IMR-90 (cell line): ENCODE measurements around the gene DDAH2.

Experiments used
- CTCF ChIP-seq: conservative IDR thresholded peaks from 2 replicates; pipeline ENCODE4 v1.5.1; 2012; ENCODE audit warnings: mild to moderate bottlenecking, low read depth, low read length, improper control_type of control experiment
- POLR2A ChIP-seq: IDR thresholded peaks from 2 replicates; pipeline ENCODE4 v1.6.1; 2012; ENCODE audit warnings: mild to moderate bottlenecking, low read depth, low read length
- RAD21 ChIP-seq: IDR thresholded peaks from 2 replicates; pipeline ENCODE4 v1.6.1; 2012; ENCODE audit warnings: low read length, improper control_type of control experiment

GRCh38 chr6:31764198-31764597 lies 35.1 kb upstream of the DDAH2 start:
- no peak for TF ChIP-seq RAD21
- TF ChIP-seq CTCF, result no peak
- no peak for TF ChIP-seq POLR2A
